Right forelimb (tissue), 1 donor: ENCODE results near the gene CENPP.

ENCODE experiments used
- DNase-seq: peaks from one replicate; pipeline ENCODE4 v3.0.0-alpha.2; 2018

Gene CENPP

GRCh38 chr9:92325269-92325990 is at the start of gene CENPP, which contains the start of gene NOL8:
CENPP (plus strand) TSS chr9:92325953.
NOL8 (minus strand) TSS chr9:92325350; CDS start chr9:92324161, 1,189 bp downstream.
- peak; percentile 92 for DNase-seq

GRCh38 chr9:92276331-92277032 is 49.3 kb upstream of the CENPP start:
- DNase-seq, result no peak

- DNase-seq, result no peak
Observed at GRCh38 chr9:92278110-92278509, 47.6 kb upstream of the CENPP start.

GRCh38 chr9:92279302-92279701 is 46.5 kb upstream of the CENPP start:
- DNase-seq, result no peak

- no peak for DNase-seq
Observed at GRCh38 chr9:92289708-92290390, 35.9 kb upstream of the CENPP start.

GRCh38 chr9:92290785-92291429 is 34.8 kb upstream of the CENPP start:
- no peak for DNase-seq

- DNase-seq, result no peak
Observed at GRCh38 chr9:92291577-92291976, 34.2 kb upstream of the CENPP start.

- DNase-seq, result no peak
Observed at GRCh38 chr9:92292338-92293074, 33.2 kb upstream of the CENPP start.

- no peak for DNase-seq
Observed at GRCh38 chr9:92293075-92293354, 32.7 kb upstream of the CENPP start.

GRCh38 chr9:92293452-92294296 is 32.1 kb upstream of the CENPP start, which contains the start of gene IARS1:
IARS1 (minus strand) TSS chr9:92293697; CDS start chr9:92289419, 4,278 bp downstream.
- peak; percentile 100 for DNase-seq

- peak; percentile 47 for DNase-seq
Observed at GRCh38 chr9:92294297-92294676, 31.5 kb upstream of the CENPP start.

GRCh38 chr9:92295240-92295790 is 30.4 kb upstream of the CENPP start:
- DNase-seq, result no peak

GRCh38 chr9:92295827-92296258 is 29.9 kb upstream of the CENPP start:
- DNase-seq, result no peak

- DNase-seq, result no peak
Observed at GRCh38 chr9:92297611-92298010, 28.1 kb upstream of the CENPP start.

- DNase-seq, result no peak
Observed at GRCh38 chr9:92298036-92298435, 27.7 kb upstream of the CENPP start.

GRCh38 chr9:92299116-92299515 is 26.6 kb upstream of the CENPP start:
- no peak for DNase-seq

GRCh38 chr9:92300936-92301335 is 24.8 kb upstream of the CENPP start:
- DNase-seq, result no peak

GRCh38 chr9:92308893-92309292 is 16.9 kb upstream of the CENPP start:
- DNase-seq, result no peak

GRCh38 chr9:92310562-92310961 is 15.2 kb upstream of the CENPP start:
- DNase-seq, result no peak

- no peak for DNase-seq
Observed at GRCh38 chr9:92312887-92313623, 12.7 kb upstream of the CENPP start.

GRCh38 chr9:92313624-92314012 is 12.1 kb upstream of the CENPP start:
- DNase-seq, result no peak
